ENCODE results near the gene LIN54.
"Not testable (repeated sequence)": the region's sequence is repeated elsewhere in the genome, so short reads cannot be mapped to it uniquely, and the experiment has no call there.

The LIN54 gene

GRCh38 chr4:82989575-82990429 lies 20.8 kb downstream of the LIN54 start:
- TF ChIP-seq CTCF (conservative IDR thresholded peaks at IDR 0.05) (no peak), ZFX (IDR thresholded peaks at IDR 0.05) (no peak)
- no peak overlapping the region for H3K27ac ChIP-seq

GRCh38 chr4:82988323-82988832 lies 22.2 kb downstream of the LIN54 start:
- TF ChIP-seq CTCF (conservative IDR thresholded peaks at IDR 0.05), result no peak
- TF ChIP-seq ZFX (IDR thresholded peaks at IDR 0.05), result no peak
- H3K27ac ChIP-seq, result no peak overlapping the region

DNA sequence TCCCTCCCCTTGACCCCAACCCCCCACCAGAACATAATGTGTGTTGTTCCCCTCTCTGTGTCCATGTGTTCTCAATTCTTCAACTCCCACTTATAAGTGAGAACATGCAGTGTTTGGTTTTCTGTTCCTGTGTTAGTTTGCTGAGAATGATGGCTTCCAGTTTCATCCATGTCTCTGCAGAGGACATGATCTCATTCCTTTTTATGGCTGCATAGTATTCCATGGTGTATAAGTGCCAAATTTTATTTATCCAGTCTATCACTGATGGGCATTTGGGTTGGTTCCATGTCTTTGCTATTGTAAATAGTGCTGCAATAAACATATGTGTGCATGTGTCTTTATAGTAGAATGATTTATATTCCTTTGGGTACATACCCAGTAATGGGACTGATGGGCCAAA lies 23.1 kb downstream of the LIN54 start:
- not testable (repeated sequence) for H3K27ac ChIP-seq

DNA sequence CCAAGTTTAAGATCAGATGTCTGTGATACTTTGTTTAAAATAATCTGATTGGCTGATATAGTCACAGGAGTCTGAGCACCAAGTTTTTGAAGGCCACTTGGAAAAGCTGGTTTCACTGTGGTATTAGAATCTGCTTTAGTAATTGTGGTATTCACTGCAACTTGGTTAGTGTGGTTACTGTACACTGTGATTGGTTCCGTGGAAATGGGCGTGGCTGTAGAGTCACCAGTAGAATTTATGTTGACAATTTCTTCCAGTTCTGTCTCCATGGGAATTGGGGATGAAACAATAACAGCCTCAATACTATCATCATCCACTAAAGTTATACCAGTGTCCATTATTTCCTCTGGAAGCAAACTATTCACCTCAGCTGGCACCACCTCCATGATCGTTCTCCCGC lies 26.2 kb downstream of the LIN54 start:
- no peak overlapping the region for H3K27ac ChIP-seq
- no peak for TF ChIP-seq CTCF (conservative IDR thresholded peaks at IDR 0.05)
- no peak for TF ChIP-seq ZFX (IDR thresholded peaks at IDR 0.05)

DNA sequence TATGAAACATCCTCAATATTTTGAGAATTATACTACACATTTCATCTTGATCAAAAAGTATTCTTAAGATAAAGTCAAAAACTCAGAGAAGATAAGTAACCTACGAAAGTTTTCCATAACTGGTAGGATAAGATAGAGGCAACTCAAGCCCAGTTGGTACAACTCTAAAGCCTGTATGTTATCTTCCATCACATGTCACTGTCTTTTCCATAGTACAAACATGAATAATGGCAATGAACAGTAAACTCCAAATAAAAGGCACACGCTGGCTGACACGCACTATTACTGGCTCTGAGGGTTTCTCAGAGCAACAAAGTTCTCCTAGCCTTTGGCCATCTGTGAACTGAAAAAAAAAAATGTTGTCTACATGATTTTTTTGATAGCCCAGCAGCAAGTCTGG lies 27.2 kb downstream of the LIN54 start:
- no peak overlapping the region for H3K27ac ChIP-seq
- no peak for TF ChIP-seq ZFX (IDR thresholded peaks at IDR 0.05)
- no peak for TF ChIP-seq CTCF (conservative IDR thresholded peaks at IDR 0.05)

GRCh38 chr4:82981138-82981537 lies 29.5 kb downstream of the LIN54 start:
- H3K27ac ChIP-seq, result no peak overlapping the region
- TF ChIP-seq ZFX (IDR thresholded peaks at IDR 0.05), result no peak
- TF ChIP-seq CTCF (conservative IDR thresholded peaks at IDR 0.05), result no peak

GRCh38 chr4:82975792-82976191 lies 34.8 kb downstream of the LIN54 start:
- H3K27ac ChIP-seq, result no peak overlapping the region
- TF ChIP-seq ZFX (IDR thresholded peaks at IDR 0.05) (no peak), CTCF (conservative IDR thresholded peaks at IDR 0.05) (no peak)

DNA sequence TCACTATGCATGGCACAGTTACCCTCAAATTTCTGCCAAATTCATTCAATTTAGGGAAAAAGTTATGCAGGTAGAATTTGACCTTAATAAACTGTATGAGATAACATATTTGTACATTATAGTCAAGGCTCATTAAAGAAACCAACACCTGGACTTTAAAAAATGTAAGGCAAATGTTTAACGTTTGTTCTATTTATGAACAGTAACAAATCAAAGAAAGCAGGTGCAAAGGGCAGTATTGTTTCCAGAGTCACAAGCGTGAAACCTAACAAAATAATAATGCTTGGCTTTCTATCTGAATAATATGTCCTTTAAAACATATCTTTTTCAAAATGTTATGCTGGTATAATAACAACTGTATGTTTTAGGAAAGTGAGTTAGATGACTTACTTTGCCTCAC lies 41.2 kb downstream of the LIN54 start:
- H3K27ac ChIP-seq, result no peak overlapping the region

More for the DNA sequence above, 41.2 kb downstream of the LIN54 start:
- TF ChIP-seq ZFX (IDR thresholded peaks at IDR 0.05), result no peak
- no peak for TF ChIP-seq CTCF (conservative IDR thresholded peaks at IDR 0.05)

Data from C4-2B (cell line).